Endothelial cell of umbilical vein (primary cell): Measurements from ENCODE around the gene APEH.

Source experiments
- CTCF ChIP-seq, 2 donors: IDR thresholded peaks; 1 replicate in 1 of 2; 2 replicates in 1 of 2; pipeline ENCODE4 v1.5.1; 2011; ENCODE audit warnings: low read length in 2 of 2, mild to moderate bottlenecking in 2 of 2, moderate library complexity in 2 of 2, control low read depth in 1 of 2, inconsistent platforms in 1 of 2, low read depth in 1 of 2; ENCODE audit not compliant: insufficient read depth in 1 of 2; ENCODE audit errors: extremely low read depth in 1 of 2
- EZH2 ChIP-seq: IDR thresholded peaks from 2 replicates; pipeline ENCODE4 v1.6.1; 2012; ENCODE audit warnings: borderline replicate concordance, low read depth, mild to moderate bottlenecking, moderate library complexity, low read length, inconsistent platforms; ENCODE audit not compliant: severe bottlenecking

DNA sequence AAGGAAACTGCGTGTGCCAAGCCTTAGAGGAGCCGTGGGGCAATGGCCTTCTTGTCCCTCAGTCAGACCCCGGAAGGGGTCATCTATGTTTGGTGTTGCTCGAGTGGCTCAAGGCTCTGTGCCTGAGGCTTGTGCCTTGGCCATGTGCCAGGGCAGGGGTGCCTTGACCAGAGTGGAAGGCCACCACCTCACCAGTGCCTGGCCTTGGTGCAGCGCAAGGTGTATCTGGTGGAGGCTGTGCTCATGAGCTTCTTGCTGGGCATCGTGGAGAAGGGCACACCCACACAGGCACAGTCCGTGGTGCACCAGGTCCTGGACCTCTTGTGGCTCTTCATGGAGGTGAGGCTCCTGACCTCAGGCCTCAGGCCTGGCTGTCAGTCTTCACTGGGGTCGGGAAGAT is 25.9 kb downstream of the APEH start:
- TF ChIP-seq CTCF (IDR thresholded peaks at IDR 0.05; ENCODE audit: extremely low read depth in 1 of 2, insufficient read depth in 1 of 2, low read depth in 1 of 2, low read length in 2 of 2), result no peak
- TF ChIP-seq EZH2, result no peak
